Peyer's patch (tissue), 4 donors: Measurements from ENCODE around the gene ALOX5.

Experiments used
- CTCF ChIP-seq, 6 experiments: fragments of 450-650 bp in 4 of 6; fragments of 200-600 bp in 2 of 6; sonication (generic) in 1 of 6; IDR thresholded peaks; one replicate each; pipeline ENCODE4 v1.5.1; 2017 to 2019; ENCODE audit warnings: antibody characterized with exemption in 6 of 6, mild to moderate bottlenecking in 3 of 6, moderate library complexity in 1 of 6
- POLR2A ChIP-seq, 2 donors: fragments of 450-650 bp; IDR thresholded peaks; one replicate each; pipeline ENCODE4 v1.5.1; 2017; ENCODE audit warnings: antibody characterized with exemption in 2 of 2, mild to moderate bottlenecking in 2 of 2, moderate library complexity in 2 of 2

GRCh38 chr10:45404087-45404769 is 30.2 kb downstream of the ALOX5 start:
- TF ChIP-seq CTCF (IDR thresholded peaks at IDR 0.05) (no peak), POLR2A (IDR thresholded peaks at IDR 0.05) (no peak)
